ENCODE results near the gene PARN. TPM values are rescaled to one million over a fixed set of nuclear protein-coding genes. Genes with fewer than 3 reads are reported as not detected.

Gene PARN
- total and polyA plus RNA-seq, 4 donors = 12.3 to 44.4 (median 25.2) TPM

- no peaks in the 10 kb centered on the region for H3K27me3 ChIP-seq (ENCODE audit: control insufficient read depth in 3 of 3, insufficient read depth in 3 of 3, low read length in 2 of 3)
- H3K27ac ChIP-seq (ENCODE audit: low read depth in 1 of 2, low read length in 1 of 2) = no peak overlapping the region
- no peak overlapping the region for H3K4me3 ChIP-seq
- ATAC-seq (ENCODE audit: insufficient read depth, low FRiP score) (no peak), DNase-seq (peak in 1 of 3 donors; percentile 34)
- no peak overlapping the region for H3K9ac ChIP-seq (ENCODE audit: insufficient read depth in 1 of 2, low read length in 2 of 2)
- 86 to 92% methylated on average over 7 of the region's 7 CpGs for WGBS, 2 donors
- H3K9me3 ChIP-seq (ENCODE audit: control insufficient read depth in 4 of 4, insufficient read depth in 3 of 4, low read length in 3 of 4) = no peaks in the 10 kb centered on the region
- TF ChIP-seq CTCF (IDR thresholded peaks at IDR 0.05; ENCODE audit: control extremely low read depth, extremely low read depth) = no peak
- H3K4me1 ChIP-seq (ENCODE audit: control insufficient read depth in 5 of 5, insufficient read depth in 5 of 5, low read length in 5 of 5) = peaks cover 0 to 3% (median 0%) of the 10 kb centered on the region in 5 donors
- peaks cover 18 to 41% (median 23%) of the 10 kb centered on the region in 4 donors for H3K36me3 ChIP-seq (ENCODE audit: control insufficient read depth in 4 of 4, insufficient read depth in 4 of 4, low read length in 4 of 4)
These were observed 38.6 kb upstream of the PARN start for GRCh38 chr16:14668556-14669223.

- Histone ChIP-seq H3K27ac (ENCODE audit: low read depth in 1 of 2, low read length in 1 of 2) (peak overlapping the region in 1 of 2 donors; percentile 78), H3K9ac (ENCODE audit: insufficient read depth in 1 of 2, low read length in 2 of 2) (no peak overlapping the region), H3K27me3 (ENCODE audit: control insufficient read depth in 3 of 3, insufficient read depth in 3 of 3, low read length in 2 of 3) (no peaks in the 10 kb centered on the region), H3K4me3 (no peak overlapping the region), H3K9me3 (ENCODE audit: control insufficient read depth in 4 of 4, insufficient read depth in 3 of 4, low read length in 3 of 4) (no peaks in the 10 kb centered on the region), H3K4me1 (ENCODE audit: control insufficient read depth in 5 of 5, insufficient read depth in 5 of 5, low read length in 5 of 5) (peaks cover 0 to 3% (median 0%) of the 10 kb centered on the region in 5 donors), H3K36me3 (ENCODE audit: control insufficient read depth in 4 of 4, insufficient read depth in 4 of 4, low read length in 4 of 4) (peaks cover 18 to 47% (median 24%) of the 10 kb centered on the region in 4 donors)
- WGBS, 2 donors = 76 to 92% methylated on average over 16 of the region's 16 CpGs
- TF ChIP-seq CTCF (IDR thresholded peaks at IDR 0.05; ENCODE audit: control extremely low read depth, extremely low read depth) = no peak
- no peak for ATAC-seq (ENCODE audit: insufficient read depth, low FRiP score)
- no peak for DNase-seq
These were observed 37.5 kb upstream of the PARN start for GRCh38 chr16:14667347-14668266.

GRCh38 chr16:14658063-14658462, 28.0 kb upstream of the PARN start:
- peaks cover 0 to 6% (median 0%) of the 10 kb centered on the region in 5 donors for H3K4me1 ChIP-seq (ENCODE audit: control insufficient read depth in 5 of 5, insufficient read depth in 5 of 5, low read length in 5 of 5)
- H3K27ac ChIP-seq (ENCODE audit: low read depth in 1 of 2, low read length in 1 of 2) = peak overlapping the region in 1 of 2 donors; percentile 72
- no peak for TF ChIP-seq CTCF (IDR thresholded peaks at IDR 0.05; ENCODE audit: control extremely low read depth, extremely low read depth)
- no peak overlapping the region for H3K9ac ChIP-seq (ENCODE audit: insufficient read depth in 1 of 2, low read length in 2 of 2)
- H3K9me3 ChIP-seq (ENCODE audit: control insufficient read depth in 4 of 4, insufficient read depth in 3 of 4, low read length in 3 of 4) = no peaks in the 10 kb centered on the region
- DNase-seq (no peak), ATAC-seq (ENCODE audit: insufficient read depth, low FRiP score) (no peak)
- H3K36me3 ChIP-seq (ENCODE audit: control insufficient read depth in 4 of 4, insufficient read depth in 4 of 4, low read length in 4 of 4) = peaks cover 27 to 39% (median 33%) of the 10 kb centered on the region in 4 donors
- H3K27me3 ChIP-seq (ENCODE audit: control insufficient read depth in 3 of 3, insufficient read depth in 3 of 3, low read length in 2 of 3) = no peaks in the 10 kb centered on the region
- no peak overlapping the region for H3K4me3 ChIP-seq
- WGBS, 2 donors = 78 to 83% methylated on average over 2 of the region's 2 CpGs

Measured in lung (tissue), 12 donors.